Left cardiac atrium (tissue), 4 donors: Measurements from ENCODE around the gene KIAA1614. TPM values are rescaled to one million over a fixed set of nuclear protein-coding genes. Genes with fewer than 3 reads are reported as not detected.

ENCODE experiments used
- ATAC-seq, 2 donors: fragments of 200-7000 bp; cut with Tn5 transposase; one replicate each; pipeline ENCODE4 v1.9.1; 2020; ENCODE audit warnings: mild to moderate bottlenecking in 2 of 2, moderate library complexity in 2 of 2
- DNase-seq: peaks from one replicate; pipeline ENCODE4 v3.0.0-alpha.2; 2020
- intact Hi-C, 2 donors: fragments of 100-400 bp; cut with DNase I; formaldehyde crosslinking; loops; one replicate each; pipeline versions ENCODE4 v1.14.1 to v1.15.1; 2022 to 2023
- total RNA-seq, 2 donors: library from RNA; stranded (reverse); fragmentation: NEBNext Ultra II Directional; extraction: Animal tissue kit (Norgen Biotek cat#: 25700); gene quantifications; one replicate each; pipeline ENCODE4 v1.2.1, GENCODE V29; 2021
- donor health status: DM: no; HTN: yes; CAD: no.
- donor health status: DM: no; HTN: yes; CAD: no; lungs with severe emphysema.
- donor health status: DM: yes; HTN: yes; CAD: no.
- donor health status: Dilated cardiomyopathy.

KIAA1614 gene
- total RNA-seq, 2 donors from 2014 or later = 8.2 to 9.3 TPM

DNA sequence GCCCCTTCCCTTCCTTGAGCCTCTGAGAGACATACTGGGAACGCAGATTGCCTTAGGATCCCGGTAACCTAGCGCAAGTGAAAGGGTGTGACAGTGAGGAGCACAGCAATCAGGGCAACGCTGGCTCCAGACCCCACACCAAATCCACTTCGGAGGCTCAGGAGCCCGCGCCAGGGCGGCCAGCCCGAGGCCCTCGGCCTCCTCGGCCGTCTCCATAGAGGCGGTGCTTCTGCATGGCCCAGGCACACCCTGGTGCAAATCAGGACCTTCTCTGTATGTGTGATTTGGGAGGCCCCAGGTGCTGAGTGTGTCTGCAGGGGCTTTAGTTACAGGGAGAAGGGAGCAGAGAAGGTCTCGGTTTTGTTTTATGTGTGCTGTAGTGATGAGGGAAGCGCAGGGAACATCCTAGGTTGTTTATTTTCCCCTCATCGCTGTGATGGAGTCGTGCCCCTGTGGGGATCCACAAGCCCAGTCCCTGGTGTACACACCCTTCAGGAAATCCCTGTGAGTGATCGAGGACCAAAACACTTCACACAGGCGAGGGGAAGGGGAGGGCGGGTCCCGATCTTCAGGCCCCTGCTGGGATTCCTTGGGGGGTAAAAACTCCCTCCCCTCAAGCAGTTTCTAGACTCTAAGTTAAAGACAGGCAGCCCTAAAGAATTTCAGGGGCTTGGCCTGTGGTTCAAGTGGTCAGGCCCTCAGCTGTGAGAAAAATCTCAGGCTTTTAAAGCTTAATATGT, 9.4 kb downstream of the KIAA1614 start:
- ATAC-seq (no peak), DNase-seq (no peak)
- intact Hi-C loops = no loop called here

DNA sequence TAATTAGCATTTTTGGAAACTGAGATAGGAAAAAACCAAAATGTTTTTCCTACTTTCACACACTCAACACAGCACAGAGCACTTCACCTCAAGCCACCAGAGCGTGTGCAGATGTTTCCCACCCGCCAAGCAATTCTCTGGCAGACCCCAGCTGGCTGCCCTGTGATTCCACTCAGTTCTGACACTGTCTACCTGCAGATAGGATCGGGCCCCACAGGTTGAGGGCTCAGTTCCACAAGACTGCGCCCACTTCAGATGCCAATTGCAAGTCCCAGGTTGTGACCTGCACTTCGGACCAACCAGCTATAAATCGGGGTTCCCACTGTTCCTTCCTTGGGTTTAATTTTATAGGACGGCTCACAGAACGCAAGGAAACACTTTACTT, 9.9 kb downstream of the KIAA1614 start:
- intact Hi-C loops = no loop called here
- ATAC-seq = no peak
- no peak for DNase-seq

DNA sequence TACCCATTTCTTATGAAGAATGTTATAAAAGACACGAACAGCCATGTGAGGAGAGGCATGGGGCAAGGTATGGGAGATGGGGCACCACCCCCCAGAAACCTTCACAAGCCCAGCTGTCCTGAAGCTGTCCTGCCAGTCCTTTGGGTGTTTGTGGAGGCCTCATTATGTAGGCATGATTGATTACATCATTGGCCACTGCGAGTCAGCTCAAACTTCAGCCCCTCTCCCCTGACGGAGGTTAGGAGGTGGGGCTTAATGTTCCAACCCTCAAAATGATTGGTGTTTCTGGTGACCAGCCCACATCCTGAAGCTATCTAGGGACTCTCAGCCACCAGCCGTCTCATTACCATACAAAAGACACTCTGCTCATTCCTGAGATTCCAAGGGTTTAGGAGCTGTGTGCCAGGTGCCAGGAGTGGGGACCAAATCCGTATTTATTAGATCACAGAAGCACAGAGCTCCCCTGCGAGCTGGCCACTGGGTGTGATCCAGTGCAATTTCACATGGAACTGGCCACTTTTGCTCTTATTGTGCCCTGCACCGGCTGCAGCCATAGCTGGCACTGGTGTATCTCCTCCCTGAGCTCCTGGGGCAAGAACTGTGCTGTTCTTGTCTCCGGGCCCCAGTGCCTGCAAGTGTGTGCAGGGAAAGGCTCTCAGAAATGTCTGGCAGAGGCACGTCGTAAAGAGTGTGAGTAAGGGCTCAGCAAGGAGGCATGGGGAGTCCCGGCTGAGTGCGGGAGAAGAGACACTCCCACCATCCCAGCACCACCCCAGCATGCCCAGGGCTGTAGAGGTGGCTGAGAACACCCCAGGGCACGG, 10.5 kb downstream of the KIAA1614 start:
- no peak for DNase-seq
- no peak for ATAC-seq
- intact Hi-C loops = no loop called here

- ATAC-seq (no peak), DNase-seq (no peak)
- intact Hi-C loops = no loop called here
Measured at GRCh38 chr1:180923887-180924286, 11.2 kb downstream of the KIAA1614 start.

DNA sequence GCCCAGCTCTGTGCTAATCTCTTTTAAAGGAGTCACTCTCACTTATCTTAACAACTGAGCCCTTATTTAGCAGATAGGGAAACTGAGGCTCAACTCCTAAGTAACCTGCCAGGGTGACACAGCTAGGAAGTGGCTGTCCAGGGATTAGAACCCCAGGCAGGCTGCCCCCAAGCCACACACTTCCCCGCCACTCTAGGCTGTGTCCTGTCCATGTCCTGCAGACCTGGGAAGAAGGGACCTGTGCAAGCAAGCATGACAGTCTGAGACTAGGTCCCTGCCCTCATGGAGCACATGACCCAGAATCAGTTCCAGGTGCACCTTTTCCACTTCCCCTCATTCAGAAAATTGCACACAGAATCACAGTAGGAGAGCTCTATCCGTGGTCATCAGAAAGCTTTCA, 12.2 kb downstream of the KIAA1614 start:
- ATAC-seq (no peak), DNase-seq (no peak)
- intact Hi-C loops = no loop called here

DNA sequence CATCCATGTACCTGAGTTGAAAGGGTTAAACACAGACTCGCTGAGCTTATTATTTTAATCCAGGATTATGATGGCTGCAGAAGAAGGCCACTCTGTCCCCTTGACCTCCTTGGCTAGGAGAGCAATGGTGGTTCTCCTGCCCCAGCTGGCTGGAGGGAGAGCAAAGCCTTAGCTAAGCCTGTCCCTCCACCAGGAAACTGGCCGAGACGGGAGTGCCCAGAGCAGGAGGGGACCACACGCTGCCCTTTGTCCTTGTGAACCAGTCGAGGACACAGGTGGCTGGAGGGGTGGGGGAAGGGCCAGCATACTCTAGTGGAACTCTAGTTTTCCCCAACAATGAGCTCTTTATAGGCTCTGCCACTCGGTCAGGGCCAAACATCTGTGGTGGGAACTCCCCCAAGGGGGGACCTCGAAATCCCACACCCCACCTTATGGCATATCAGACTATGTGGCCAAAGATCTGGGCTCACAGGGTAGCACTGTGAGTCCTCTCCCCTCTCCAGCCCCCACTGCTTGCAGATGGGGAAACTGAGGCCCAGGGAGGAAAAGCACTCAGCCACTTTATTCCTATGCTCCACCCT, 12.9 kb downstream of the KIAA1614 start:
- DNase-seq = no peak
- intact Hi-C loops = no loop called here
- ATAC-seq = no peak

DNA sequence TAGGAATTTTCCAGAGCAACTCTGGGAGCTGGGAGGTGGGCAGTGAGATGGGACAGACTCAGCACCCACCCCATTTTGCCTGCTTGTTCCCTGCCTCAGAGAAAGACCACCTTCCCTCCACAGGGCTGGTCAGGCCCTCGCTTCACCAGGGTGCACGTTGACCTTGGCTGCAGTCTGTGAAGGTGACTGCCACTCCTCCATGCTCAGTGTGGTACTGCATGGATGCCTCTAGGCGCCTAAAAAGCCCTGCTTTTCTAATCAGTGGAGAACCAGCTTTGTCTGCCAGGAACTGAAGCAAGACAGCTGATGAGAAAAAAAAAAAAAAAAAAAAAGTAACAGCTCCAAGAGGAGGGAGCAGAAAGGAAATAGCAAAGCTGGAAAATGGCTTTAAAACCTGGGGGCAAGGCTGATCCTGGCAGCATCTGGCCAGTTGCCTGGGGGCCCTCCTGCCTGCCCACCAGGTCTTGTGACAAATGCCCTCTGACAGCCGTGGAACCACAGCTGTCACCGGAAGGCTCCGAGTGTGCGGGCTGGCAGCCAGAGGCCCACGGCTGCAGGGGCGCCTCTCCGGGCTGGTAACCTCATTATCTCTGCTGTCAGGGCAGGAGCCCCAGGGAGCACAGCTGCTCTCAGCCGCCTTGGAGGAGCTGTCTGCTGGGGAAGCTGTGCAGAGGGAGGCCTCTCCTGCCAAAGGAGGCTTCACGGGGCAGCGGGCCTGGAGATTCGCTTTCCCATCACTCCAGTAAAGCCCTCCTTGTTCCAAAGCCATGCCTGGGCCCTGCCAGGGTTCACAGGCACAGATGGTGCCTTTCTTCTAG, 13.7 kb downstream of the KIAA1614 start:
- ATAC-seq (peak; percentile 77 to 83), DNase-seq (peak; percentile 69)
- intact Hi-C loops = no loop called here

DNA sequence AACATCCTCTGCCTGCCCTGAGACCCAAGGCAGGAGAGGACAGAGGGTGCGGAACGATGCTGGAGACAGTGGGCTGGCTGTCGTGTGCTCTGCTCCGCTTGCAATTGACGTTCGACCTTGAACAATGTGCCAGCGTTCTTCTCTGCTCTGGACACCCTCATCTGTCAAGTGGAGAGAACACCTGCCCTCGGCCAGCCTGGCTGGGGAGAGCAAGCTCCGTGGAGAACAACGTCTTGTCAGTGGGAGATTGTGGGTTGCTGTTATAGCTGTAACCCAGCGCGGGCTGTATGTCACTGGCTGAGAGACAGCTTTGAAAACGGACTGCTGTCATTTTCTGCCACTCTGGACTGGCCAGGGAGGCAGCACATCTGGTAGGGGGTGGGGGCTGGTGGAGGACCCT, 14.7 kb downstream of the KIAA1614 start:
- intact Hi-C loops = no loop called here
- ATAC-seq = peak; percentile 49 to 61
- no peak for DNase-seq

DNA sequence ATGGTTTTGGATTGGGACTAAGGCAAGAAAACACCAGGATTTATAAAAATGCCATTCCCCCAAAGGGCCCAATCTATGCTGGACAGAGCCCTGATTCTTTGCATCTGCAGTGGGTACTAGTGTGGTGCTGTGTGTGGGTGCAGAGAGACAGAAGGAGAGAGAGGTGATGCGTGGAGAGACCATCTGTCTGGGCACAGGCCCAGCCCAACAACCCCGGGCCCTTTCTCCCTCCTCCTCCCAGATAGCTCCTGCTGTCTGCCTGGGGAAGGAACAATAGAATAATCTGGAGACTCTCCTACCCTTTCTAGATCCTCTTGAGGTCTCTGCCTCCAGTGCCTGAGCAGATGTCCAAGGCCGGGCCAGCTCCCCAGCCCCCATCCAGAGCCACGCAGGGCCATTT, 15.1 kb downstream of the KIAA1614 start:
- ATAC-seq = peak in 1 of 2 donors; percentile 9
- intact Hi-C loops = no loop called here
- no peak for DNase-seq

DNA sequence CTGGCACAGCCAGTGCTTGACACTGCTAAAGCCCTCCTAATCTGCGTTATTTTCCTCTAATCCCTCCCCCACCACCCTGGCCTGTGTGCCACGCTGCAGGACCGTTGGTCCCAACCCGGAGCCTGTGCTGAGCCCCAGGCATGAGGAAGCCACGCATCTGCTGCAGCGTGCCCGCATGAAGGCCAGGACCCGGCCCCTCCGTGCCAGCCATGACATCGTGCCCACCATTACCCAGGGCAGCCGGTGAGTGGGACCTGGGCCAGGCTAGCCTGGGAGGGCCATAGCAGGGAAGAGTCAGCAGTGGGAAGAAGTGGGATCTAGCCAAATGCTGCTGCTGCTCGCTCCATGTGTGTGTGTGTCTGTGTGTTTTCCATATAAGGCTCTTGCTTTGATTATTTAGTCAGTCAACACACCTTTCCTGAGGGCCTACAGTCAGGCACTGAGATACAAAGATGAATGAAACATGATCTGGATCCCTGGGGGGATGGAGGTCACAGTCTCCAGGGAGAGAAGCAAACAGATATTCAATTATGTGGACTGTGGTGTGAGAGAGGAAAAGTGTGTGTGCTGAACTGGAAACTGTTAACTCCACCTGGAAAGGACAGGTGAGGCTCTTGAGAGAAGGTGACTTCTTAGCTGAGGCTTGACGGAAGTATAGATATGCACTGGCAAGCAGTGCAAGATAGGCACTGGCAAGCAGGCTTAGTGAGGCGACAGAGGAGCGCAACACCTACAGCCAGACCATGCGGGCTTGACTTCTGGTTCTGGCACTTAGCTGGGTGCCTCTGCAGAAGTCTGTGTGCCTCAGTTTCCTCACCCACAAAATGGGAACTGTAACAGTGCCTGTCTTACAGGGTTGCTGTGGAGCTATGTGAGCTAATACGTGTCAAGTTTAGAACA, 15.9 kb downstream of the KIAA1614 start:
- intact Hi-C loops = no loop called here
- ATAC-seq = peak in 1 of 2 donors; percentile 1
- no peak for DNase-seq

GRCh38 chr1:180929389-180929788, 16.7 kb downstream of the KIAA1614 start:
- ATAC-seq (no peak), DNase-seq (no peak)
- intact Hi-C loops = no loop called here

GRCh38 chr1:180930687-180931086, 18.0 kb downstream of the KIAA1614 start:
- no peak for DNase-seq
- intact Hi-C loops = loop anchor here in 1 of 2 donors (5.0 kb wide), 1 partner anchor 47 kb away; no protein-coding TSS in a partner anchor
- no peak for ATAC-seq

DNA sequence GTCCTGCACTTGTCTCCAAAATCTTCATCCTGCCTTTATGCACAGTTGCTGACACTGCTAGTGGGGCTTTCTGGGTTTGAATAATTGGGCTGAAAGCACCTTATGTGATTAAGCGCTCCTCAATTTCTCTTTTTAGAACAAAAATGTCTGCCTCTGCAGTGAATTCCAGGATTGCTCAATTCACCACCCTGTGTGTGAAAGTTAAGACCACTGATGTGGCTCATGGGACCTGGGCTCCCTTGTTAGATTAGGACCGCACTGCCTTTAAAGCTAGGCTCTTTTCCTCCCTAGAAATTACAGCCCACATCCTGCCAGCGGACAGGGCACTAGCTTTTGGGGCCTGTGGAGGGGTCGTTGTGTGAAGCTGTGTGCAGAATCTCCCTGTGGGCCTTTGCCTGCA, 18.8 kb downstream of the KIAA1614 start:
- ATAC-seq = no peak
- intact Hi-C loops = loop anchor here in 1 of 2 donors (5.0 kb wide), 1 partner anchor 46 kb away; no protein-coding TSS in a partner anchor
- DNase-seq = no peak

DNA sequence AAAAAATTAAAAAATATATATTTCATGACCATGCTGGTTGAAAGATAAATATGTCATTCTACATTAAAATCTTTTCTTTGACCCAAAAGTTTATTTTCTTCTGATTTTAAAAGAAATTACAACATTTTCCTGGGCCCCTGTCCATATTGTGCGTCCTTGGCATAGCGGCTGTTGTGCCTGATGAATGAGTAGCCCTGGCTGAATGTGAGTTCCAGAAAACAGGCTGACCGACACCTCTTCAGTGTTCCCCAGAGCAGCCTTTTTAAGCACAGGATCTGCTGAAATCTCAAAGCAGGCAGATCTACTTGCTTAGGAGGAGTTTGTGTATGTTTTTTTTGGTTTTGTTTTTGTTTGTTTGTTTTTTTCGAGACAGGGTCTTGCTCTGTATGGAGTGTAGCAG, 19.7 kb downstream of the KIAA1614 start:
- DNase-seq (no peak), ATAC-seq (no peak)
- intact Hi-C loops = loop anchor here in 1 of 2 donors (5.0 kb wide), 1 partner anchor 45 kb away; no protein-coding TSS in a partner anchor

GRCh38 chr1:180933141-180933540, 20.4 kb downstream of the KIAA1614 start:
- ATAC-seq (no peak), DNase-seq (no peak)
- intact Hi-C loops = loop anchor here in 1 of 2 donors (5.0 kb wide), 1 partner anchor 44 kb away; no protein-coding TSS in a partner anchor

DNA sequence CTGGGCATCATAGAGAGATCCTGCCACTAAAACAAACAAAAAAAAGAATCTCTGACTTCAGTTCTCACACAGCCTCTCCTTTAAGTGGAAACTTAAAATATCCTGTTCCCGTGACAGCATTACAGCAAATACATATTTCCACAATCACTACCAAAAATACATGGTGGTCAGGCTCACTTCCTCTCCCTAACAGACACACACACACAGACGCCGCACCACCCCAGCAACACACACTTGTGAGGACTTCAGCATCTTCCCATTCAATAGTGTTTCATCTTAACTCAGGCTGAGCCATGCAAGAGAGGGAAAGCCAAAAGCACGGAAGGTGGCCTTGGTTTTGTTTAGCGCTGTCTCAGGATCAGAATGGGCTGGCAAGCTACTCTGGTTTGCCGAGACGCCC, 21.9 kb downstream of the KIAA1614 start:
- no peak for ATAC-seq
- no peak for DNase-seq
- intact Hi-C loops = loop anchor here in 1 of 2 donors (5.0 kb wide), 1 partner anchor 43 kb away; no protein-coding TSS in a partner anchor

DNA sequence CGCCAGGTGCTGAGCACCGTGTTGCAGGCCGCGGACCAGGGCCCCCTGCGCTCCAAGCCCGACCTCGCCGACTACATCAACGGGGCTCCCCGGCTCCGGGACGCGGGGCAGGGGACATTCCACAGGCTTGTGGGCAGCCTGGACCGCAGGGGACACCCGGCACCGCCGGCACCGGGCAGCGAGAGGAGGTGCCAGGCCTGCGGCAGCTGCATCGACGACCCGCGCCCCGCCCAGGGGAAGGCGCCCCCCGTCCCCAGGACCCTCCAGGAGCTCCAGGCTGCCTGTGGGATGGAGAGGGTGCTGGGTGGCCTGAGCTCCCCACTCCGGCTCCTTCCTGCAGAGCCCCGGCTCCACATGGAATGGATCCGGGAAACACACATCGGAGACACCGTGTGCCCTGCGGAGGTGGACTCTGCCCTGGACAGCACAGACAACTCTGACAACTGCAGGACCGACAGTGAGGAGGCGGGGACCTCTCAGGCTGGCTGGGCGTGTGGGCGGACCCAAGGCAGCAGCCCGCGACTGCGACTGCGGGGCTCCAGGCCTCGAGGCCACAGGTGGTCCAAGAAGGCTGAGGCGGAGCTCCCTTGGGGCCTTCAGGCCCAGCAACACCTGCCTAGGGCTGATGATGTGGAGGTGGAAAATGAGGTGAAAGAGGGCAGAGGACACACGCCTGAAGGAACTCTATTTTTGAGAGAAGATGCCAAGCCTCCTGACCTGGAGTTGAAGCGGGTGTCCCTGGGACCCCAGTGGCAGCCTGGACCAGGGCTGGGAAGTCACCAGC, 22.8 kb downstream of the KIAA1614 start:
- ATAC-seq (no peak), DNase-seq (no peak)
- intact Hi-C loops = no loop called here
